Kidney epithelial cell (primary cell): ENCODE measurements around the gene NFIA. TPM values are rescaled to one million over a fixed set of nuclear protein-coding genes. Genes with fewer than 3 reads are reported as not detected.

Experiments
- DNase-seq: peaks from one replicate; pipeline ENCODE4 v3.0.0-alpha.2; 2010; ENCODE audit warnings: low read depth
- H3K27me3 ChIP-seq: 2 replicates; pipeline ENCODE4 v1.6.0; 2011; ENCODE audit warnings: low read length; ENCODE audit not compliant: control insufficient read depth, insufficient read depth
- H3K36me3 ChIP-seq: 2 replicates; pipeline ENCODE4 v1.5.1; 2011; ENCODE audit warnings: low read length; ENCODE audit not compliant: control insufficient read depth, insufficient read depth
- H3K4me3 ChIP-seq: 2 replicates; pipeline ENCODE4 v1.5.1; 2011; ENCODE audit warnings: low read depth, mild to moderate bottlenecking, control low read depth, low read length
- CTCF ChIP-seq: IDR thresholded peaks from 2 replicates; pipeline ENCODE4 v1.5.1; 2011; ENCODE audit warnings: mild to moderate bottlenecking, moderate library complexity, low read length, control low read depth, inconsistent platforms; ENCODE audit not compliant: insufficient read depth, poor library complexity, severe bottlenecking
- total RNA-seq: library from RNA; depleted of rRNA; stranded (reverse); fragments of >200 nt; gene quantifications from 2 replicates; pipeline ENCODE4 v1.2.3, GENCODE V29; 2015

NFIA gene
- total RNA-seq, 1 donor from 2014 or later: 3.5 TPM

GRCh38 chr1:61167309-61167708, 84.9 kb downstream of the NFIA start:
- H3K27me3 ChIP-seq: no peaks in the 10 kb centered on the region
- H3K4me3 ChIP-seq: no peak overlapping the region
- H3K36me3 ChIP-seq: no peaks in the 10 kb centered on the region
- TF ChIP-seq CTCF: no peak
- no peak for DNase-seq

- Histone ChIP-seq H3K4me3 (no peak overlapping the region), H3K27me3 (no peaks in the 10 kb centered on the region), H3K36me3 (no peaks in the 10 kb centered on the region)
- no peak for DNase-seq
- TF ChIP-seq CTCF: no peak
These were observed 86.7 kb downstream of the NFIA start for GRCh38 chr1:61169045-61169444.

- Histone ChIP-seq H3K27me3 (no peaks in the 10 kb centered on the region), H3K36me3 (no peaks in the 10 kb centered on the region), H3K4me3 (no peak overlapping the region)
- no peak for TF ChIP-seq CTCF
- DNase-seq: no peak
These were observed 87.3 kb downstream of the NFIA start for GRCh38 chr1:61169634-61170033.

- no peak for TF ChIP-seq CTCF
- Histone ChIP-seq H3K4me3 (no peak overlapping the region), H3K36me3 (no peaks in the 10 kb centered on the region), H3K27me3 (no peaks in the 10 kb centered on the region)
- no peak for DNase-seq
These were observed 88.2 kb downstream of the NFIA start for GRCh38 chr1:61170328-61171238.

GRCh38 chr1:61171346-61171745, 89.0 kb downstream of the NFIA start:
- Histone ChIP-seq H3K4me3 (no peak overlapping the region), H3K36me3 (no peaks in the 10 kb centered on the region), H3K27me3 (no peaks in the 10 kb centered on the region)
- TF ChIP-seq CTCF: no peak
- no peak for DNase-seq

GRCh38 chr1:61171974-61172373, 89.6 kb downstream of the NFIA start:
- no peak overlapping the region for H3K4me3 ChIP-seq
- no peaks in the 10 kb centered on the region for H3K27me3 ChIP-seq
- no peak for DNase-seq
- no peak for TF ChIP-seq CTCF
- no peaks in the 10 kb centered on the region for H3K36me3 ChIP-seq
